Naive B cell (primary cell): Measurements from ENCODE around the gene NPAS3. TPM values are rescaled to one million over a fixed set of nuclear protein-coding genes. Genes with fewer than 3 reads are reported as not detected.

Experiments used
- ATAC-seq, 2 donors: fragments of 150-1000 bp; cut with Tn5 transposase; 2 replicates each; pipeline ENCODE4 v1.10.0; 2021; ENCODE audit warnings: low read depth in 2 of 2, mild to moderate bottlenecking in 2 of 2, moderate library complexity in 2 of 2
- DNase-seq: peaks from one replicate; pipeline ENCODE4 v3.0.0; 2022
- H3K27ac Mint-ChIP-seq, 6 donors: one replicate each; pipeline ENCODE4 v1.8.0; 2020 to 2022; ENCODE audit warnings: mild to moderate bottlenecking in 6 of 6, mixed read lengths in 6 of 6, moderate library complexity in 5 of 6, inconsistent platforms in 2 of 6
- H3K27me3 Mint-ChIP-seq, 3 donors: one replicate each; pipeline ENCODE4 v1.8.0; 2021 to 2022; ENCODE audit warnings: mixed read lengths in 3 of 3, mild to moderate bottlenecking in 1 of 3
- H3K36me3 Mint-ChIP-seq, 2 donors: one replicate each; pipeline ENCODE4 v1.8.0; 2020 to 2022; ENCODE audit warnings: mixed read lengths in 2 of 2, inconsistent platforms in 1 of 2, mild to moderate bottlenecking in 1 of 2
- H3K4me1 Mint-ChIP-seq, 3 donors: one replicate each; pipeline ENCODE4 v1.8.0; 2020 to 2022; ENCODE audit warnings: mixed read lengths in 3 of 3, inconsistent platforms in 1 of 3, mild to moderate bottlenecking in 1 of 3, moderate library complexity in 1 of 3
- H3K4me3 Mint-ChIP-seq, 8 donors: one replicate each; pipeline ENCODE4 v1.8.0; 2020 to 2022; ENCODE audit warnings: mild to moderate bottlenecking in 8 of 8, mixed read lengths in 8 of 8, moderate library complexity in 8 of 8, inconsistent platforms in 2 of 8
- H3K9me3 Mint-ChIP-seq, 7 donors: one replicate each; pipeline ENCODE4 v1.8.0; 2020 to 2022; ENCODE audit warnings: mixed read lengths in 7 of 7, mild to moderate bottlenecking in 5 of 7, inconsistent platforms in 2 of 7, moderate library complexity in 1 of 7
- polyA plus RNA-seq, 6 donors: library from polyadenylated mRNA; unstranded; fragments of 300-500 nt; fragmentation: Illumina TruSeq; gene quantifications; one replicate each; pipeline ENCODE4 v1.2.3, GENCODE V29; 2021; ENCODE audit warnings: low read depth in 6 of 6

Gene NPAS3
- polyA plus RNA-seq, 6 donors from 2014 or later = not detected

- no peak for DNase-seq
- Mint-ChIP-seq H3K27ac (no peak overlapping the region), H3K27me3 (no peaks in the 10 kb centered on the region), H3K9me3 (peaks cover 0 to 8% (median 0%) of the 10 kb centered on the region in 7 donors), H3K4me1 (no peaks in the 10 kb centered on the region), H3K4me3 (no peak overlapping the region), H3K36me3 (no peaks in the 10 kb centered on the region)
- no peak for ATAC-seq
These were observed 268.3 kb downstream of the NPAS3 start for GRCh38 chr14:33206981-33207380.

- Mint-ChIP-seq H3K27me3 (no peaks in the 10 kb centered on the region), H3K4me1 (no peaks in the 10 kb centered on the region), H3K4me3 (no peak overlapping the region), H3K9me3 (peaks cover 0 to 8% (median 0%) of the 10 kb centered on the region in 7 donors), H3K36me3 (no peaks in the 10 kb centered on the region), H3K27ac (no peak overlapping the region)
- DNase-seq (no peak), ATAC-seq (no peak)
These were observed 268.9 kb downstream of the NPAS3 start for GRCh38 chr14:33207467-33208017.

GRCh38 chr14:33210311-33210710, 271.6 kb downstream of the NPAS3 start:
- DNase-seq (no peak), ATAC-seq (no peak)
- Mint-ChIP-seq H3K27me3 (no peaks in the 10 kb centered on the region), H3K4me3 (no peak overlapping the region), H3K36me3 (no peaks in the 10 kb centered on the region), H3K27ac (no peak overlapping the region), H3K9me3 (peaks cover 0 to 4% (median 0%) of the 10 kb centered on the region in 7 donors), H3K4me1 (no peaks in the 10 kb centered on the region)

GRCh38 chr14:33218026-33218425, 279.3 kb downstream of the NPAS3 start:
- no peaks in the 10 kb centered on the region for H3K27me3 Mint-ChIP-seq
- H3K27ac Mint-ChIP-seq = no peak overlapping the region
- H3K4me1 Mint-ChIP-seq = no peaks in the 10 kb centered on the region
- ATAC-seq (no peak), DNase-seq (no peak)
- peaks cover 0 to 5% (median 2%) of the 10 kb centered on the region in 7 donors for H3K9me3 Mint-ChIP-seq
- H3K4me3 Mint-ChIP-seq = no peak overlapping the region
- H3K36me3 Mint-ChIP-seq = no peaks in the 10 kb centered on the region

- Mint-ChIP-seq H3K4me3 (no peak overlapping the region), H3K27me3 (no peaks in the 10 kb centered on the region), H3K4me1 (no peaks in the 10 kb centered on the region), H3K9me3 (peaks cover 0 to 5% (median 2%) of the 10 kb centered on the region in 7 donors), H3K36me3 (no peaks in the 10 kb centered on the region), H3K27ac (no peak overlapping the region)
- DNase-seq (no peak), ATAC-seq (no peak)
These were observed 281.3 kb downstream of the NPAS3 start for GRCh38 chr14:33219957-33220356.

GRCh38 chr14:33229269-33229929, 290.7 kb downstream of the NPAS3 start:
- Mint-ChIP-seq H3K4me1 (no peaks in the 10 kb centered on the region), H3K9me3 (peaks cover 0 to under 1% (median 0%) of the 10 kb centered on the region in 7 donors), H3K4me3 (no peak overlapping the region), H3K27me3 (no peaks in the 10 kb centered on the region), H3K36me3 (no peaks in the 10 kb centered on the region), H3K27ac (no peak overlapping the region)
- no peak for ATAC-seq
- no peak for DNase-seq

GRCh38 chr14:33230021-33230420, 291.3 kb downstream of the NPAS3 start:
- no peaks in the 10 kb centered on the region for H3K4me1 Mint-ChIP-seq
- ATAC-seq = no peak
- no peak for DNase-seq
- H3K9me3 Mint-ChIP-seq = peaks cover 0 to 2% (median 0%) of the 10 kb centered on the region in 7 donors
- H3K4me3 Mint-ChIP-seq = no peak overlapping the region
- no peaks in the 10 kb centered on the region for H3K36me3 Mint-ChIP-seq
- H3K27me3 Mint-ChIP-seq = no peaks in the 10 kb centered on the region
- no peak overlapping the region for H3K27ac Mint-ChIP-seq

GRCh38 chr14:33232031-33232430, 293.4 kb downstream of the NPAS3 start:
- no peak overlapping the region for H3K4me3 Mint-ChIP-seq
- no peak overlapping the region for H3K27ac Mint-ChIP-seq
- H3K36me3 Mint-ChIP-seq = no peaks in the 10 kb centered on the region
- DNase-seq = no peak
- no peaks in the 10 kb centered on the region for H3K27me3 Mint-ChIP-seq
- H3K9me3 Mint-ChIP-seq = peaks cover 0 to 2% (median 0%) of the 10 kb centered on the region in 7 donors
- no peaks in the 10 kb centered on the region for H3K4me1 Mint-ChIP-seq
- no peak for ATAC-seq

- Mint-ChIP-seq H3K27me3 (no peaks in the 10 kb centered on the region), H3K4me3 (no peak overlapping the region), H3K36me3 (no peaks in the 10 kb centered on the region), H3K27ac (no peak overlapping the region), H3K9me3 (peaks cover 0 to 2% (median 0%) of the 10 kb centered on the region in 7 donors), H3K4me1 (no peaks in the 10 kb centered on the region)
- DNase-seq (no peak), ATAC-seq (no peak)
These were observed 298.5 kb downstream of the NPAS3 start for GRCh38 chr14:33237115-33237740.

- no peaks in the 10 kb centered on the region for H3K4me1 Mint-ChIP-seq
- H3K27me3 Mint-ChIP-seq = no peaks in the 10 kb centered on the region
- no peaks in the 10 kb centered on the region for H3K36me3 Mint-ChIP-seq
- no peak for DNase-seq
- H3K4me3 Mint-ChIP-seq = no peak overlapping the region
- H3K27ac Mint-ChIP-seq = no peak overlapping the region
- no peak for ATAC-seq
- H3K9me3 Mint-ChIP-seq = peaks cover 0 to under 1% (median 0%) of the 10 kb centered on the region in 7 donors
These were observed 300.8 kb downstream of the NPAS3 start for GRCh38 chr14:33239465-33239864.

- no peaks in the 10 kb centered on the region for H3K4me1 Mint-ChIP-seq
- no peak for ATAC-seq
- H3K9me3 Mint-ChIP-seq = no peaks in the 10 kb centered on the region
- no peaks in the 10 kb centered on the region for H3K27me3 Mint-ChIP-seq
- H3K4me3 Mint-ChIP-seq = no peak overlapping the region
- DNase-seq = no peak
- H3K36me3 Mint-ChIP-seq = no peaks in the 10 kb centered on the region
- no peak overlapping the region for H3K27ac Mint-ChIP-seq
These were observed 301.8 kb downstream of the NPAS3 start for GRCh38 chr14:33240466-33240865.

- ATAC-seq (no peak), DNase-seq (no peak)
- Mint-ChIP-seq H3K9me3 (no peaks in the 10 kb centered on the region), H3K27ac (no peak overlapping the region), H3K27me3 (no peaks in the 10 kb centered on the region), H3K36me3 (no peaks in the 10 kb centered on the region), H3K4me3 (no peak overlapping the region), H3K4me1 (no peaks in the 10 kb centered on the region)
These were observed 302.7 kb downstream of the NPAS3 start for GRCh38 chr14:33241331-33241730.

- H3K27me3 Mint-ChIP-seq = no peaks in the 10 kb centered on the region
- H3K9me3 Mint-ChIP-seq = peaks cover 0 to 5% (median 4%) of the 10 kb centered on the region in 7 donors
- no peak overlapping the region for H3K27ac Mint-ChIP-seq
- H3K4me1 Mint-ChIP-seq = no peaks in the 10 kb centered on the region
- H3K36me3 Mint-ChIP-seq = no peaks in the 10 kb centered on the region
- DNase-seq (no peak), ATAC-seq (no peak)
- H3K4me3 Mint-ChIP-seq = no peak overlapping the region
These were observed 310.6 kb downstream of the NPAS3 start for GRCh38 chr14:33249233-33249820.

- H3K4me1 Mint-ChIP-seq = no peaks in the 10 kb centered on the region
- H3K27me3 Mint-ChIP-seq = no peaks in the 10 kb centered on the region
- H3K9me3 Mint-ChIP-seq = peaks cover 0 to 5% (median 4%) of the 10 kb centered on the region in 7 donors
- DNase-seq (no peak), ATAC-seq (no peak)
- no peak overlapping the region for H3K27ac Mint-ChIP-seq
- H3K4me3 Mint-ChIP-seq = no peak overlapping the region
- H3K36me3 Mint-ChIP-seq = no peaks in the 10 kb centered on the region
These were observed 312.3 kb downstream of the NPAS3 start for GRCh38 chr14:33250963-33251362.
